Measurements from ENCODE around the gene WDR64. TPM values are rescaled to one million over a fixed set of nuclear protein-coding genes. Genes with fewer than 3 reads are reported as not detected.

Gene WDR64
- total RNA-seq (2022) (not detected in 2 replicates), Bru-seq, nascent RNA (percentile 15 among the genes with signal in this experiment), BruChase-seq, experiment 1, labeled RNA remaining after a 6-hour chase (percentile 11 among the genes with signal in this experiment), BruChase-seq, experiment 2, labeled RNA remaining after a 2-hour chase (percentile 12 among the genes with signal in this experiment)
- long read RNA-seq, partial matches to known transcripts = 0 of 1 reads
- long read RNA-seq, other reads (novel, unspliced or antisense) = 1 of 1 reads

DNA sequence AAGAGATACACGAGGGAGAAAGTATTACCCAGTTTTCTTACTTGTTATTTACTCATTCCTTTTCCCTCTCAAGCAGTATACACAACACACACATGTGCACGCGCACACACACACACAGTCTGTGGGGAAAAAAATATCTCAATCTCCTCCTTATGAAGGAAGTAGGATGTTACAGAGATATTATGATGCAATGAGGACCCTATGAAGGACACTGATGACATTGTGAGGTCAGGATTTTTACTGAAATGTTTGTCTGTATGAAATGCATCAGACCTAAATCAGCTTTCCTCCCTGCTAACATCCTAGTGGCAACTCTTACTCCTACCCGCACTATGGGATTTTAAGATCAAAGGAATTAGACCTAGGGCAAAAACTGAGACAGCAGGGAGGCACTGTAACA is at the start of gene WDR64:
WDR64 (plus strand) TSS at position 270 of the 400 bp plus-strand sequence. CDS start 204 bp downstream, outside the sequence.
- ChIA-PET CTCF (no interaction called here), POLR2A (interaction anchor here (0.6 to 4.3 kb wide), 2 partner anchors 11 to 1944 kb away, joined by 3 to 19 read pairs; partner anchors contain the start of genes CHML and OPN3)
- intact Hi-C loops (cut with micrococcal nuclease) = no loop called here
- peaks cover 10% of the 10 kb centered on the region for H3K4me1 Mint-ChIP-seq (ENCODE audit: insufficient read depth, unreplicated experiment)
- TF ChIP-seq, protein P1, sequence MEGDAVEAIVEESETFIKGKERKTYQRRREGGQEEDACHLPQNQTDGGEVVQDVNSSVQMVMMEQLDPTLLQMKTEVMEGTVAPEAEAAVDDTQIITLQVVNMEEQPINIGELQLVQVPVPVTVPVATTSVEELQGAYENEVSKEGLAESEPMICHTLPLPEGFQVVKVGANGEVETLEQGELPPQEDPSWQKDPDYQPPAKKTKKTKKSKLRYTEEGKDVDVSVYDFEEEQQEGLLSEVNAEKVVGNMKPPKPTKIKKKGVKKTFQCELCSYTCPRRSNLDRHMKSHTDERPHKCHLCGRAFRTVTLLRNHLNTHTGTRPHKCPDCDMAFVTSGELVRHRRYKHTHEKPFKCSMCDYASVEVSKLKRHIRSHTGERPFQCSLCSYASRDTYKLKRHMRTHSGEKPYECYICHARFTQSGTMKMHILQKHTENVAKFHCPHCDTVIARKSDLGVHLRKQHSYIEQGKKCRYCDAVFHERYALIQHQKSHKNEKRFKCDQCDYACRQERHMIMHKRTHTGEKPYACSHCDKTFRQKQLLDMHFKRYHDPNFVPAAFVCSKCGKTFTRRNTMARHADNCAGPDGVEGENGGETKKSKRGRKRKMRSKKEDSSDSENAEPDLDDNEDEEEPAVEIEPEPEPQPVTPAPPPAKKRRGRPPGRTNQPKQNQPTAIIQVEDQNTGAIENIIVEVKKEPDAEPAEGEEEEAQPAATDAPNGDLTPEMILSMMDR (IDR thresholded peaks at IDR 0.05; ENCODE audit: unreplicated experiment) = no peak
- no peaks in the 10 kb centered on the region for H3K27me3 Mint-ChIP-seq (ENCODE audit: insufficient read depth, unreplicated experiment)
- BruUV-seq (replicated peaks) = no TSS peak
- peaks cover 12% of the 10 kb centered on the region for H3K9me3 Mint-ChIP-seq (ENCODE audit: unreplicated experiment)
- no peak within 1 kb of the TSS for H3K27ac Mint-ChIP-seq (ENCODE audit: low read depth, unreplicated experiment)
- no peak for DNase-seq (ENCODE audit: unreplicated experiment)
- no peak within 1 kb of the TSS for H3K4me3 Mint-ChIP-seq (ENCODE audit: unreplicated experiment)
- peaks cover 6% of the 10 kb centered on the region for H3K36me3 Mint-ChIP-seq (ENCODE audit: insufficient read depth, unreplicated experiment)

DNA sequence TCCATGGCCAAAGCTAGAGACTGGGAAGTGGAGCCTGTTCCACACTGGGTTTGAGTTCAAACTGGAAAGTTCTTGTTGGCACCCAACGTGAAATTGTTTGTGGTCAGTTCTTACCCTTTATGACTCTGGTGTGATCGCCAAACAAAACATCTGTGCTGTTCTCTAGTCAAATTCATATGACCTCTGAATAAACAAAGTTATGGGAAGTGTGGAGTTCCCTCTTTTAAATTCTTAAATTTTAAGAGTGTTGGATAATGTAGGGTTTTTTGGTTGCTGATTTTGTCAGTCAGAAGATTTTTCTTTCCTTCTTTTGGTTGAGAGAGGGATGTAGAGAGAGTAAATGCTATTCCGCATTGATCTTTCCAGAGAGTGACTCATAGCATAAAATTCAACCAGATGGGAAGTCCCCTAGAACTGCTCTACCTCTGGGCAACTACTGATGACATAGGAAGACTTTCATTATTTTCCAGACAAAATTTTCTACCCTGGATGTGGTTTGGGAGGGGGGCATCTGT is 48.3 kb upstream of the WDR64 start:
- Mint-ChIP-seq H3K9me3 (ENCODE audit: unreplicated experiment) (no peaks in the 10 kb centered on the region), H3K36me3 (ENCODE audit: insufficient read depth, unreplicated experiment) (peaks cover 48% of the 10 kb centered on the region), H3K4me1 (ENCODE audit: insufficient read depth, unreplicated experiment) (peaks cover 69% of the 10 kb centered on the region), H3K27ac (ENCODE audit: low read depth, unreplicated experiment) (peak overlapping the region; percentile 77), H3K27me3 (ENCODE audit: insufficient read depth, unreplicated experiment) (no peaks in the 10 kb centered on the region), H3K4me3 (ENCODE audit: unreplicated experiment) (peak overlapping the region; percentile 23)
- no TSS peak for BruUV-seq (replicated peaks)
- peak; percentile 86 for DNase-seq (ENCODE audit: unreplicated experiment)
- intact Hi-C loops (cut with micrococcal nuclease) = no loop called here
- POLR2A ChIA-PET = interaction anchor here (0.6 to 2.4 kb wide), 5 partner anchors 10 to 85 kb away, joined by 3 to 16 read pairs (median 5); partner anchors contain the start of genes CHML and OPN3
- CTCF ChIA-PET = interaction anchor here (0.7 to 2.0 kb wide), 4 partner anchors 12 to 1102 kb away, joined by 3 to 10 read pairs (median 4); no protein-coding TSS in a partner anchor
- TF ChIP-seq, protein P1 (IDR thresholded peaks at IDR 0.05; ENCODE audit: unreplicated experiment) = no peak

DNA sequence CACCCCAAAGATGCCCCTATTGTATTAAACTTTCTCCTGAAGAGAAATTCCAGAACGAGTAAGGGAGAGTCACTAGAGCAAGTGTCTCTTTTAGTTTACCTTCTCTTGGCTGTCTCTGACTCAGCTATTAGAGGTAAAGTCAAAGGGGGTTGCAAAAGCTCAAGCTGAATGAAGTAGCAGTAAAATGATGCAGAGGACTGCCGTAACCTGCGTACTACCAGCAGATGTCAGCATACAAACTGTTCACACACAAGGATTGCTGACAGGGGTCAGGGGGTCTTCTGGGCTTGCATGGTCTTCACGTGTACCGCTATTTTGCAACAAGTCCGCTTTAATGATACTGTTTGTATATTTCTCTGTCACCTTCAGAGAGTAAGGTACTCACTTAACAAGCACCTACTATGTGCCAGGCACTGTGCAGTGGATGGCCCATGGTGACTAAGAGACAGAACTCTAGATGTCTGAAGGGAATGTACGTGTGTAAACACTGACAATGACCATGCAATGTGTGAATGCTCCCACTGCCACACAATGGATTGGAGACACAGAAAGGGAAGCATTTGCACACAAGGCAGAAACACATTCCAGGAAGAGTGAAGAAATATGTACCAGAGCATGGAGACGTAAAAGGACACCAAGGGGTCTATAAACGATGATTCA is 46.8 kb upstream of the WDR64 start:
- Mint-ChIP-seq H3K36me3 (ENCODE audit: insufficient read depth, unreplicated experiment) (peaks cover 50% of the 10 kb centered on the region), H3K4me1 (ENCODE audit: insufficient read depth, unreplicated experiment) (peaks cover 65% of the 10 kb centered on the region), H3K4me3 (ENCODE audit: unreplicated experiment) (no peak overlapping the region), H3K27me3 (ENCODE audit: insufficient read depth, unreplicated experiment) (no peaks in the 10 kb centered on the region), H3K9me3 (ENCODE audit: unreplicated experiment) (no peaks in the 10 kb centered on the region), H3K27ac (ENCODE audit: low read depth, unreplicated experiment) (peak overlapping the region; percentile 89)
- TF ChIP-seq, protein P1 (IDR thresholded peaks at IDR 0.05; ENCODE audit: unreplicated experiment) = peak; percentile 34
- DNase-seq (ENCODE audit: unreplicated experiment) = peak; percentile 78
- ChIA-PET POLR2A (interaction anchor here (0.6 to 8.6 kb wide), 10 partner anchors 13 to 233 kb away, joined by 3 to 126 read pairs (median 5); partner anchors contain the start of genes CHML, FH, KMO and OPN3), CTCF (interaction anchor here (0.7 to 9.1 kb wide), 13 partner anchors 12 to 638 kb away, joined by 3 to 155 read pairs (median 4); partner anchors contain the start of genes EXO1, FH and KMO)
- intact Hi-C loops (cut with micrococcal nuclease) = no loop called here
- BruUV-seq (replicated peaks) = no TSS peak

DNA sequence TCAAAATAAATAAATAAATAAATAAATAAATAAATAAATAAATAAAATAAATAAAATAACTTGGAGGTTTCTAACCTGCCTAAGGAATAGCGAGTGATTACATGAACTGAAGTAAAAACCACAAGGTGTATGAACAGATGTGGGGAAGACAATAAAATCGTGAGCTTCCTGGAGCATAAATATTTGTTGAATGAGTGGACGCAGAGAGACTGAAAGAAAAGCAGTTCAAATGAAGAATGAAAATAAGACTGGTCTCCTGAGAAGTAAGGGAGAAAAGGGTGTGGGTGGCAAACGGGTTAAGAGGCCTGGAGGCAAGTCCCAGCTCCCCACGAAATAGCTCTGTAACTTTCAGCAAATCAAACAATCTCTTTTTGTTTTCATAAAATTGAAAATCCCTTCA is 45.5 kb upstream of the WDR64 start:
- POLR2A ChIA-PET = interaction anchor here (0.6 to 8.6 kb wide), 19 partner anchors 9 to 232 kb away, joined by 3 to 126 read pairs (median 4); partner anchors contain the start of genes CHML, FH, KMO and OPN3
- DNase-seq (ENCODE audit: unreplicated experiment) = peak; percentile 77
- Mint-ChIP-seq H3K4me3 (ENCODE audit: unreplicated experiment) (peak overlapping the region; percentile 53), H3K27me3 (ENCODE audit: insufficient read depth, unreplicated experiment) (no peaks in the 10 kb centered on the region), H3K27ac (ENCODE audit: low read depth, unreplicated experiment) (peak overlapping the region; percentile 89), H3K9me3 (ENCODE audit: unreplicated experiment) (no peaks in the 10 kb centered on the region), H3K36me3 (ENCODE audit: insufficient read depth, unreplicated experiment) (peaks cover 38% of the 10 kb centered on the region), H3K4me1 (ENCODE audit: insufficient read depth, unreplicated experiment) (peaks cover 55% of the 10 kb centered on the region)
- intact Hi-C loops (cut with micrococcal nuclease) = loop anchor here (2.0 kb wide), 1 partner anchor 14 kb away; no protein-coding TSS in a partner anchor
- TF ChIP-seq, protein P1 (IDR thresholded peaks at IDR 0.05; ENCODE audit: unreplicated experiment) = no peak
- CTCF ChIA-PET = interaction anchor here (0.7 to 9.1 kb wide), 16 partner anchors 13 to 1255 kb away, joined by 3 to 155 read pairs (median 4); partner anchors contain the start of gene KMO
- no TSS peak for BruUV-seq (replicated peaks)
